ENCODE measurements around the gene DHPS.
"Not testable (repeated sequence)": the region's sequence is repeated elsewhere in the genome, so short reads cannot be mapped to it uniquely, and the experiment has no call there.

DHPS gene

GRCh38 chr19:12689581-12690216 lies 8.0 kb upstream of the DHPS start:
- Histone ChIP-seq H3K36me3 (ENCODE audit: control insufficient read depth, insufficient read depth, low read length) (no peaks in the 10 kb centered on the region), H3K4me3 (ENCODE audit: low read depth, low read length) (no peak overlapping the region), H3K27ac (ENCODE audit: low read depth, low read length) (no peak overlapping the region), H3K9me3 (ENCODE audit: control insufficient read depth, insufficient read depth, low read length) (no peaks in the 10 kb centered on the region), H3K4me1 (ENCODE audit: control insufficient read depth, insufficient read depth, low read length) (no peaks in the 10 kb centered on the region), H3K27me3 (ENCODE audit: control insufficient read depth, insufficient read depth, low read length) (no peaks in the 10 kb centered on the region), H3K9ac (ENCODE audit: low read depth, low read length) (no peak overlapping the region)

GRCh38 chr19:12689012-12689411 lies 7.3 kb upstream of the DHPS start:
- Histone ChIP-seq H3K27ac (ENCODE audit: low read depth, low read length) (no peak overlapping the region), H3K9ac (ENCODE audit: low read depth, low read length) (no peak overlapping the region), H3K4me3 (ENCODE audit: low read depth, low read length) (no peak overlapping the region), H3K27me3 (ENCODE audit: control insufficient read depth, insufficient read depth, low read length) (no peaks in the 10 kb centered on the region), H3K9me3 (ENCODE audit: control insufficient read depth, insufficient read depth, low read length) (no peaks in the 10 kb centered on the region), H3K4me1 (ENCODE audit: control insufficient read depth, insufficient read depth, low read length) (no peaks in the 10 kb centered on the region), H3K36me3 (ENCODE audit: control insufficient read depth, insufficient read depth, low read length) (no peaks in the 10 kb centered on the region)

- Histone ChIP-seq H3K4me3 (ENCODE audit: low read depth, low read length) (no peak within 1 kb of the TSS), H3K36me3 (ENCODE audit: control insufficient read depth, insufficient read depth, low read length) (no peaks in the 10 kb centered on the region), H3K27ac (ENCODE audit: low read depth, low read length) (no peak within 1 kb of the TSS), H3K9me3 (ENCODE audit: control insufficient read depth, insufficient read depth, low read length) (no peaks in the 10 kb centered on the region), H3K4me1 (ENCODE audit: control insufficient read depth, insufficient read depth, low read length) (no peaks in the 10 kb centered on the region), H3K9ac (ENCODE audit: low read depth, low read length) (no peak within 1 kb of the TSS), H3K27me3 (ENCODE audit: control insufficient read depth, insufficient read depth, low read length) (no peaks in the 10 kb centered on the region)
These were observed 6.0 kb upstream of the DHPS start, which contains the start of gene GNG14 for GRCh38 chr19:12687496-12688196. GNG14 (plus strand) TSS chr19:12687998; CDS start chr19:12688049, 51 bp downstream.

DNA sequence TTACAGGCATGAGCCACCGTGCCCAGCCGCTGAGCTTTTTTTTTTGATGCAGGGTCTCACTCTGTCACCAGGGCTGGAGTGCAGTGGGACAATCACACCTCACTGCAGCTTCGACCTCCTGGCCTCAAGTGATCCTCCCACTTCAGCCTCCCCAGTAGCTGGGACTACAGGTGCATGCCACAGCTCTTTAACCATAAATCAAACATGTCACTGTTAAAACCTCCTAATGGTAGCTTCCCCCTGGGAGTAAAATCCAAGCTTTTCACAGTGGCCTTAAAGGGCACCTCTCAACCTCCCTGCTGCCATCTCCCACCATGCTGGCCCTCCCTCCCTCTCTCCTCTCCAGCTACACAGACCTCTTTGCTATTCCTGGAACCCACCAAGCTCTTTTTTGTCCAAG lies 4.2 kb upstream of the DHPS start:
- H3K4me1 ChIP-seq (ENCODE audit: control insufficient read depth, insufficient read depth, low read length), result no peaks in the 10 kb centered on the region
- H3K27me3 ChIP-seq (ENCODE audit: control insufficient read depth, insufficient read depth, low read length), result no peaks in the 10 kb centered on the region
- H3K4me3 ChIP-seq (ENCODE audit: low read depth, low read length), result no peak overlapping the region
- H3K9me3 ChIP-seq (ENCODE audit: control insufficient read depth, insufficient read depth, low read length), result no peaks in the 10 kb centered on the region
- no peak overlapping the region for H3K9ac ChIP-seq (ENCODE audit: low read depth, low read length)
- no peak overlapping the region for H3K27ac ChIP-seq (ENCODE audit: low read depth, low read length)
- H3K36me3 ChIP-seq (ENCODE audit: control insufficient read depth, insufficient read depth, low read length), result no peaks in the 10 kb centered on the region

DNA sequence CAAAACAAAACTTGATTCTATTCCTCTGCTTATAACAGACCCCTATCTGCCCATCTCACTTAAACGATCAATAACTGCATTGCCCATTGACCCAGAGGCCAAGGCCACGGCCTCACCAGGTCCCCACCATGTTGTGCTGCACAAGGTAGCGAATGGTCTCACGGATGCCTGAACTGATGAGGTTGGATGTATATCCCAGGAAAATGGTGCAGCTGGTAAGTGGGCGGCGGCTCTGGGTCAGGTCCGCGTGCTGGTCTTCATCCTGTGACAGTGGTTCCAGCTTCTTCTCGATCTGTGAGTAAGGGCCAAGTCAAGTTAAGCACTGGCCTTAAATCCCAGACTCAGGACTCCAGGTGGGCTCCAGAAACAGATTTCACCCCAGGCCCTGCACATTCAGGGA lies 1.6 kb downstream of the DHPS start:
- no peak overlapping the region for H3K27ac ChIP-seq (ENCODE audit: low read depth, low read length)
- no peaks in the 10 kb centered on the region for H3K27me3 ChIP-seq (ENCODE audit: control insufficient read depth, insufficient read depth, low read length)
- H3K36me3 ChIP-seq (ENCODE audit: control insufficient read depth, insufficient read depth, low read length), result peaks cover 43% of the 10 kb centered on the region
- H3K9ac ChIP-seq (ENCODE audit: low read depth, low read length), result no peak overlapping the region
- no peaks in the 10 kb centered on the region for H3K9me3 ChIP-seq (ENCODE audit: control insufficient read depth, insufficient read depth, low read length)
- no peaks in the 10 kb centered on the region for H3K4me1 ChIP-seq (ENCODE audit: control insufficient read depth, insufficient read depth, low read length)
- H3K4me3 ChIP-seq (ENCODE audit: low read depth, low read length), result no peak overlapping the region

GRCh38 chr19:12678039-12678438 lies 3.6 kb downstream of the DHPS start:
- not testable (repeated sequence) for H3K27ac ChIP-seq (ENCODE audit: low read depth, low read length); H3K4me3 ChIP-seq (ENCODE audit: low read depth, low read length); H3K27me3 ChIP-seq (ENCODE audit: control insufficient read depth, insufficient read depth, low read length); H3K9me3 ChIP-seq (ENCODE audit: control insufficient read depth, insufficient read depth, low read length); H3K9ac ChIP-seq (ENCODE audit: low read depth, low read length); H3K4me1 ChIP-seq (ENCODE audit: control insufficient read depth, insufficient read depth, low read length)
- H3K36me3 ChIP-seq (ENCODE audit: control insufficient read depth, insufficient read depth, low read length), result peaks cover 58% of the 10 kb centered on the region

DNA sequence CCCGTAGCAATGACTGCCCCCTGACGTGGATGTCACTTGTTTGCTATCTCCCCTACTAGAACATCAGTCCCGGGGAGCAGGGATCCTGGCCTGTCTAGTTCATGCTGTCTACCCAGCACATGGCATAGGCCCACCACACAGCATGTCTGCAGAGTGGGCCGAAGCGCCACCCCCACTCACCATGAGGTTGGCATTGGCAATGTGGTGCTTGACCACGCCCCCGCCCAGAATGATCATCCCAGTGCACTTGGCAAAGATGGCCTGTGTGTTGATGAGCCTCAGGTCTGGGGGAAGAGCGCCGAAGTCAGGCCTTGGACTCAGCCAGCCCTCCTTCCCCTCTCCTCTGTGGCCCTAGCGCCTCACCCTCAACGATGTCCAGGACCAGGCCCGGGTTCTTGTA lies 4.8 kb downstream of the DHPS start:
- H3K36me3 ChIP-seq (ENCODE audit: control insufficient read depth, insufficient read depth, low read length), result peaks cover 66% of the 10 kb centered on the region

GRCh38 chr19:12676384-12676792 lies 5.3 kb downstream of the DHPS start:
- no peaks in the 10 kb centered on the region for H3K4me1 ChIP-seq (ENCODE audit: control insufficient read depth, insufficient read depth, low read length)
- H3K36me3 ChIP-seq (ENCODE audit: control insufficient read depth, insufficient read depth, low read length), result peaks cover 67% of the 10 kb centered on the region
- no peaks in the 10 kb centered on the region for H3K9me3 ChIP-seq (ENCODE audit: control insufficient read depth, insufficient read depth, low read length)
- no peak overlapping the region for H3K27ac ChIP-seq (ENCODE audit: low read depth, low read length)
- no peak overlapping the region for H3K9ac ChIP-seq (ENCODE audit: low read depth, low read length)
- no peak overlapping the region for H3K4me3 ChIP-seq (ENCODE audit: low read depth, low read length)
- no peaks in the 10 kb centered on the region for H3K27me3 ChIP-seq (ENCODE audit: control insufficient read depth, insufficient read depth, low read length)

More for the DNA sequence above, 4.8 kb downstream of the DHPS start:
- Histone ChIP-seq H3K4me3 (ENCODE audit: low read depth, low read length) (no peak overlapping the region), H3K27me3 (ENCODE audit: control insufficient read depth, insufficient read depth, low read length) (no peaks in the 10 kb centered on the region), H3K4me1 (ENCODE audit: control insufficient read depth, insufficient read depth, low read length) (no peaks in the 10 kb centered on the region), H3K27ac (ENCODE audit: low read depth, low read length) (no peak overlapping the region), H3K9me3 (ENCODE audit: control insufficient read depth, insufficient read depth, low read length) (no peaks in the 10 kb centered on the region), H3K9ac (ENCODE audit: low read depth, low read length) (no peak overlapping the region)

DNA sequence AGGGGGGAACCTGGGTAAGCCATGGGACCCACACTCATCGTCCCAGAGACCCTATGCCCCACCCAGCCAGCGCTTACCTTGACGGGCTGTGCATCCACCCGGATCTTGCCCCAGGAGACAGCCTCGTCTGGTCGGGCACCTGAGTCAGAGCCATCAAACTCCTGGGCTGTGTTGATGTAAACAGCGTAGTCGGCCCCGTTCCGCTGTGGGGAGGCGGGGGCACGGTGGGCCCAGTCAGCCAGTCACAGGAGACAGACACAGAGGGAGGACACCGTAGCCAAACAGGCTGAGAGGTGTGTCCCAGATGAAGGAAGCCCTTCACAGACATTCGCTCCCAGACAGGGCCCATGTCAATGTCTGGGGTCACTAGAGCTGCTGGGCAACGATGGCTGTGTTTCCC lies 5.7 kb downstream of the DHPS start:
- Histone ChIP-seq H3K27me3 (ENCODE audit: control insufficient read depth, insufficient read depth, low read length) (no peaks in the 10 kb centered on the region), H3K27ac (ENCODE audit: low read depth, low read length) (no peak overlapping the region), H3K9me3 (ENCODE audit: control insufficient read depth, insufficient read depth, low read length) (no peaks in the 10 kb centered on the region), H3K4me1 (ENCODE audit: control insufficient read depth, insufficient read depth, low read length) (no peaks in the 10 kb centered on the region), H3K9ac (ENCODE audit: low read depth, low read length) (no peak overlapping the region), H3K4me3 (ENCODE audit: low read depth, low read length) (no peak overlapping the region), H3K36me3 (ENCODE audit: control insufficient read depth, insufficient read depth, low read length) (peaks cover 67% of the 10 kb centered on the region)

GRCh38 chr19:12675399-12675798 lies 6.3 kb downstream of the DHPS start:
- Histone ChIP-seq H3K9ac (ENCODE audit: low read depth, low read length) (no peak overlapping the region), H3K9me3 (ENCODE audit: control insufficient read depth, insufficient read depth, low read length) (no peaks in the 10 kb centered on the region), H3K4me3 (ENCODE audit: low read depth, low read length) (no peak overlapping the region), H3K4me1 (ENCODE audit: control insufficient read depth, insufficient read depth, low read length) (peaks cover 2% of the 10 kb centered on the region; the same call in 1 of the 2 replicates), H3K27me3 (ENCODE audit: control insufficient read depth, insufficient read depth, low read length) (no peaks in the 10 kb centered on the region), H3K27ac (ENCODE audit: low read depth, low read length) (no peak overlapping the region), H3K36me3 (ENCODE audit: control insufficient read depth, insufficient read depth, low read length) (peaks cover 67% of the 10 kb centered on the region)

DNA sequence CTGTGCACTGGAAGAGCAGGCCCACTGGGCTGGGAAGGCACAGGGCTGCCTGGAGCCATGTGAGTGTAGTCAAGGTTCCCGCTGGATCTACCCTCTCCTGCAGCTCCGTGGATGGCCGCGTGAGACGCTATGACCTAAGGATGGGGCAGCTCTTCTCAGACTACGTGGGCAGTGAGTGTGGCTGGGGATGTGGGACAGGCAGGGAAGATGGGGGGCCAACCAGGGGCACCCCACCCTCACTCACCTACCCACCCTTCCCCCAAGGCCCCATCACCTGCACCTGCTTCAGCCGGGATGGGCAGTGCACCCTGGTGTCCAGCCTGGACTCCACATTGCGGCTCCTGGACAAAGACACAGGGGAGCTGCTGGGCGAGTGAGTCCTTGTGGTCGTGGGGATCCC lies 8.9 kb downstream of the DHPS start:
- H3K9ac ChIP-seq (ENCODE audit: low read depth, low read length), result no peak overlapping the region

More for the DNA sequence above, 8.9 kb downstream of the DHPS start:
- Histone ChIP-seq H3K9me3 (ENCODE audit: control insufficient read depth, insufficient read depth, low read length) (no peaks in the 10 kb centered on the region), H3K27ac (ENCODE audit: low read depth, low read length) (no peak overlapping the region), H3K27me3 (ENCODE audit: control insufficient read depth, insufficient read depth, low read length) (no peaks in the 10 kb centered on the region), H3K36me3 (ENCODE audit: control insufficient read depth, insufficient read depth, low read length) (peaks cover 46% of the 10 kb centered on the region), H3K4me3 (ENCODE audit: low read depth, low read length) (no peak overlapping the region), H3K4me1 (ENCODE audit: control insufficient read depth, insufficient read depth, low read length) (peaks cover 9% of the 10 kb centered on the region)
